ENCODE data around the gene ZBTB11.
"Not testable (repeated sequence)": the region's sequence is repeated elsewhere in the genome, so short reads cannot be mapped to it uniquely, and the experiment has no call there.

Gene ZBTB11

GRCh38 chr3:101615525-101615924, 61.4 kb downstream of the ZBTB11 start:
- DNase-seq (ENCODE audit: low spot score), result no peak

DNA sequence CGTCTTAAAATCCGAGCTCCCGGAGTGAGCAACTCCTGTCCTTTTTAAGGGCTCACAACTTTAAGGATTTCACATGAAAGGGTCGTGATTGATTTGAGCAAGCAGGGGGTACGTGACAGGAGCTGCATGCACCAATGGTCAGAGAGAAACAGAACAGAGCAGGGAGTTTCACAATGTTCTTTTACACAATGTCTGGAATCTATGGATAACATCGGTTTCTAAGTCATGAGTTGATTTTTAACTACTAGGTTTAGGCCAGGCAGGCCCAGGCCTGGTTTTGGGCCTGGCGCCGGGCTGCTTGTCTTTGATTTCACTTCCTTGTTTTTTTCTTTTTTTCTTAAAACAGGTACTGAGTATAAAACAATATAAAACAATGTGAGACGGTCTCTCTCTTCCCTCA, 63.9 kb downstream of the ZBTB11 start:
- DNase-seq (ENCODE audit: low spot score), result not testable (repeated sequence)

DNA sequence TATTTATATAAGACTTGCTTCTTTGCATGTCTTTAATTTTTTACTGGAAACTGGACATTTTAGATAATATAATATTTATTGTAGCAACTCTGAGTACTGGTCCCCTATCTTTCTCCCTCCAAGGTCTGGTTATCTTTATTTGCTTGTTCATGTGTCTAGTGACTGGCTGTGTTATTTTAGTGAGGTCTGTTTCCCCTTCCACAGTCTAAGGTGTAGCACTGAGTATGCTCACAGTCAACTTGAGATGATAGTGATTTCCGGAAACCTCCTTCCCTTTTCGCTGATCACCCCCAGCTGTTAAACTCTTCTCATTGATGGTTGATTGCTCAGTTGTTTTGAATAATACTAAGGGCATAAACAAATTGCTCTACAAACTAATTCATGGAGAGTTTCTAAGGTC, 65.9 kb downstream of the ZBTB11 start:
- DNase-seq (ENCODE audit: low spot score), result no peak

- not testable (repeated sequence) for DNase-seq (ENCODE audit: low spot score)
Measured at GRCh38 chr3:101605398-101605797, 71.5 kb downstream of the ZBTB11 start.

DNA sequence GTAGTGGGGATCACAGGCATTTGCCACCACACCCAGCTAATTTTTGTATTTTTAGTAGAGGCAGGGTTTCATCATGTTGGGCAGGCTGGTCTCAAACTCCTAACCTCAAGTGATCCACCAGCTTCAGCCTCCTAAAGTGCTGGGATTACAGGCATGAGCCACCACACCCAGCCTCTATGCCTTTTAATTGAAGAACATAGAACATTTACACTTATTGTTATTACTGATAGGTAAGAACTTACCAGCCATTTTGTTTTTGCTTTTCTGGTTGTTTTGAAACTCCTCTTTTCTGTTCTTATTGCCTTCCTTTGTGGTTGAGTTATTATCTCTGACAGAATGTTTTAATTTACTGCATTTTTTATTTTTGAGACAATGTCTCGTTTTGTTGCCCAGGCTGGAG, 73.7 kb downstream of the ZBTB11 start:
- no peak for DNase-seq (ENCODE audit: low spot score)

GRCh38 chr3:101602731-101603130, 74.2 kb downstream of the ZBTB11 start:
- peak; percentile 26 for DNase-seq (ENCODE audit: low spot score)
